Mucosa of descending colon (tissue), 3 donors: ENCODE data around the gene POLR2F. TPM values are rescaled to one million over a fixed set of nuclear protein-coding genes. Genes with fewer than 3 reads are reported as not detected.

Experiments used
- ATAC-seq: fragments of 200-7000 bp; cut with Tn5 transposase; one replicate; pipeline ENCODE4 v1.9.1; 2020; ENCODE audit warnings: mild to moderate bottlenecking, moderate library complexity
- DNase-seq, 3 donors: peaks; one replicate each; pipeline ENCODE4 v3.0.0-alpha.2; 2020
- H3K36me3 ChIP-seq: fragments of 200-600 bp; one replicate; pipeline ENCODE4 v1.8.0; 2021; ENCODE audit warnings: low read depth, mild to moderate bottlenecking
- H3K4me1 ChIP-seq: fragments of 200-600 bp; one replicate; pipeline ENCODE4 v1.8.0; 2021; ENCODE audit warnings: low read depth, mild to moderate bottlenecking
- H3K4me3 ChIP-seq: fragments of 200-600 bp; one replicate; pipeline ENCODE4 v1.8.0; 2021; ENCODE audit warnings: mild to moderate bottlenecking
- H3K9me3 ChIP-seq: fragments of 200-600 bp; one replicate; pipeline ENCODE4 v1.8.0; 2021; ENCODE audit warnings: mild to moderate bottlenecking
- intact Hi-C, 2 donors: fragments of 100-400 bp; cut with DNase I in 1 of 2; cut with micrococcal nuclease in 1 of 2; formaldehyde crosslinking; loops; one replicate each; pipeline versions ENCODE4 v1.11.0 to v1.11.1; 2022; cut with DNase I, micrococcal nuclease
- total RNA-seq, 3 donors: library from RNA; stranded (reverse); fragmentation: NEBNext Ultra II Directional in 2 of 3; extraction: Animal tissue kit (Norgen Biotek cat#: 25700) in 2 of 3; gene quantifications; one replicate each; pipeline versions ENCODE4 v1.2.1 to v1.2.4, GENCODE V29; 2021 to 2023
- TF ChIP-seq, protein P1 (sequence below): fragments of 200-600 bp; IDR thresholded peaks from one replicate; pipeline ENCODE4 v1.8.0; 2022; ENCODE audit warnings: antibody characterized with exemption, mild to moderate bottlenecking
- donor health status: DM: no; HTN: no; CAD: no; lungs with moderate emphysema.
- donor health status: DM: no; HTN: no; CAD: no.
- donor health status: DM: no; HTN: yes; CAD: no.

Gene POLR2F
- total RNA-seq, 3 donors from 2014 or later = 54.4 to 69.3 (median 61.3) TPM

GRCh38 chr22:37907036-37907954, 46.2 kb upstream of the POLR2F start:
- peak overlapping the region; percentile 67 for H3K4me3 ChIP-seq
- intact Hi-C loops = no loop called here
- H3K9me3 ChIP-seq = no peaks in the 10 kb centered on the region
- DNase-seq = peak in 1 of 3 donors; percentile 39
- peaks cover 4% of the 10 kb centered on the region for H3K4me1 ChIP-seq
- TF ChIP-seq, protein P1, sequence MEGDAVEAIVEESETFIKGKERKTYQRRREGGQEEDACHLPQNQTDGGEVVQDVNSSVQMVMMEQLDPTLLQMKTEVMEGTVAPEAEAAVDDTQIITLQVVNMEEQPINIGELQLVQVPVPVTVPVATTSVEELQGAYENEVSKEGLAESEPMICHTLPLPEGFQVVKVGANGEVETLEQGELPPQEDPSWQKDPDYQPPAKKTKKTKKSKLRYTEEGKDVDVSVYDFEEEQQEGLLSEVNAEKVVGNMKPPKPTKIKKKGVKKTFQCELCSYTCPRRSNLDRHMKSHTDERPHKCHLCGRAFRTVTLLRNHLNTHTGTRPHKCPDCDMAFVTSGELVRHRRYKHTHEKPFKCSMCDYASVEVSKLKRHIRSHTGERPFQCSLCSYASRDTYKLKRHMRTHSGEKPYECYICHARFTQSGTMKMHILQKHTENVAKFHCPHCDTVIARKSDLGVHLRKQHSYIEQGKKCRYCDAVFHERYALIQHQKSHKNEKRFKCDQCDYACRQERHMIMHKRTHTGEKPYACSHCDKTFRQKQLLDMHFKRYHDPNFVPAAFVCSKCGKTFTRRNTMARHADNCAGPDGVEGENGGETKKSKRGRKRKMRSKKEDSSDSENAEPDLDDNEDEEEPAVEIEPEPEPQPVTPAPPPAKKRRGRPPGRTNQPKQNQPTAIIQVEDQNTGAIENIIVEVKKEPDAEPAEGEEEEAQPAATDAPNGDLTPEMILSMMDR = no peak
- ATAC-seq = peak; percentile 3
- H3K36me3 ChIP-seq = no peaks in the 10 kb centered on the region

- intact Hi-C loops = no loop called here
- H3K9me3 ChIP-seq = no peaks in the 10 kb centered on the region
- H3K36me3 ChIP-seq = no peaks in the 10 kb centered on the region
- no peak overlapping the region for H3K4me3 ChIP-seq
- TF ChIP-seq, protein P1 = no peak
- peaks cover 4% of the 10 kb centered on the region for H3K4me1 ChIP-seq
- DNase-seq (no peak), ATAC-seq (no peak)
Observed at GRCh38 chr22:37909766-37910165, 43.7 kb upstream of the POLR2F start.

DNA sequence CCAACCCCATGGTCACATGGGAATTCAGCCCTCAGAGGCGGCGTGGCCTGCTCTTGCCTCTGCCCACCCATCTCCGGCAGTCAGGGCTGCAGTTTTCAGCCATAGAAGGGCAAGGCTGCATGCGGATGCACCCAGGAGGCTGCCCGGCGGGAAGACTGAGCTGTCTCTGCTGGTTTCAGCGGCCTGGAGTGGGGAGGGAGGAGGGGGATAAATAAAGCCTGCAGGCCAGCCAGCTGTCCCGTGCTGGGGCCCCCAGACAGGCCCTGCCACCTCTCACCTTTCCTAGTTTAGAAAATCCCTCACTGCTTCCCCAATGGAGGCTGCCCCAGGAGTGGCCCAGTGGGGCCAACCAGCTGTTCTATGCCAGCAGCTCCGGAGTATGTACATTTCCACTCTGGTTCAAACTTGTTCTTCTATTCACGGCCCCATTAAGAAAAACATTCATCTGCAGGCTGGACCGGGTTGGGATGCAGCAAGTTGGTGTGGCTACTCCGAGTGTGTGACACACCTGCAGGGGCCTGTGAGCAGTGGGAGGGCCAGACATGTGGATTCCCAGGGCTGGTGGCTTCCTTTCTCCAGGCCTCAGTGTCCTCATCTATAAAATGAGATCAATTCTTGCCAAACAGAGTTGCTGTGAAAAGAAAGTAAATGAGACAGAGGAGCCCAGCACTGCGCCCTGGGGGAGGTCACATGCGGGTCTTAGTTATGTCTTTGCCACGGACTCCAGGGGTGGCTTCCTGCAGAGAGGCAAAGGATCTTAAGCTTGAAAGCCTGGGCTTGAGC, 42.4 kb upstream of the POLR2F start:
- ATAC-seq = no peak
- TF ChIP-seq, protein P1 = no peak
- Histone ChIP-seq H3K4me1 (peaks cover 4% of the 10 kb centered on the region), H3K4me3 (no peak overlapping the region), H3K9me3 (no peaks in the 10 kb centered on the region), H3K36me3 (no peaks in the 10 kb centered on the region)
- intact Hi-C loops = no loop called here
- no peak for DNase-seq

DNA sequence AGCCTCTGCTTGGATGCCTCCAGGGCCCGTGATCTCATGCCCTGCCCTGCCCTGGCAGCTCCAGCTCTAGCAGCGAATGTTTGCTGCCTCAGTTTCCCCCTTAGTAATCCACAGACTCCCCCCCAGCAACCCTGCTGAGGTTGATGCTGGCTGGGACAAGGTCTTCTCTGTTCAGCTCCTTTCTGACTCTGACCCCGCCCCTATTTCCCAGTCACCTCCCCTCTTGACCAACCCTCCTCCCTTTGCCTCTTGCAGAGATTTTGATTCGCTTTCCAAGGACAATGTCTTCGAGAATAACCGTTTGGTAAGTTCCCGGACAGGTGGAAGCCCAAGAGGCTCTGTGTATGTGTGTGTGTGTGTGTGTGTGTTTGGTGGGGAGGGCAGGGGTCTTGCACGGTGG, 41.8 kb upstream of the POLR2F start:
- intact Hi-C loops = no loop called here
- TF ChIP-seq, protein P1 = no peak
- ATAC-seq (no peak), DNase-seq (no peak)
- no peaks in the 10 kb centered on the region for H3K9me3 ChIP-seq
- H3K36me3 ChIP-seq = no peaks in the 10 kb centered on the region
- H3K4me3 ChIP-seq = no peak overlapping the region
- peaks cover 4% of the 10 kb centered on the region for H3K4me1 ChIP-seq

DNA sequence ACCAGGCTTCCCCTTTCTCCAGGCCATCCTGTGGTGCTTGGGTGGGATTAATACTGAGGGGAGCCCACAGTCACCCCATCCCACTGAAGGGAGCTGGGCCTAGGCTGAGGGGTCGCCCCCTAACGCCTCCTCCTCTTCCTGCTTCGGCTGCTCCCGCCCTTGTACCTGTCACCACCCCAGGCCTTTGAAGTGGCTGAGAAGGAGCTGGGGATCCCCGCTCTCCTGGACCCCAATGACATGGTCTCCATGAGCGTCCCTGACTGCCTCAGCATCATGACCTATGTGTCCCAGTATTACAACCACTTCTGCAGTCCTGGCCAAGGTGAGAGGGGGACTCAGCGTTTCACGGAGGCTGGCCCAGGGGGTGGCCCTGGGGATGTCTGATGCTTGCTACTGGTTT, 41.3 kb upstream of the POLR2F start:
- no peaks in the 10 kb centered on the region for H3K36me3 ChIP-seq
- DNase-seq (no peak), ATAC-seq (no peak)
- intact Hi-C loops = no loop called here
- no peaks in the 10 kb centered on the region for H3K4me1 ChIP-seq
- H3K9me3 ChIP-seq = no peaks in the 10 kb centered on the region
- no peak overlapping the region for H3K4me3 ChIP-seq
- TF ChIP-seq, protein P1 = no peak
